ENCODE results near the gene RRAS. TPM values are rescaled to one million over a fixed set of nuclear protein-coding genes. Genes with fewer than 3 reads are reported as not detected.

The RRAS gene
- total and polyA plus RNA-seq, 3 donors from 2014 or later = 39.3 to 69.2 (median 41.5) TPM

DNA sequence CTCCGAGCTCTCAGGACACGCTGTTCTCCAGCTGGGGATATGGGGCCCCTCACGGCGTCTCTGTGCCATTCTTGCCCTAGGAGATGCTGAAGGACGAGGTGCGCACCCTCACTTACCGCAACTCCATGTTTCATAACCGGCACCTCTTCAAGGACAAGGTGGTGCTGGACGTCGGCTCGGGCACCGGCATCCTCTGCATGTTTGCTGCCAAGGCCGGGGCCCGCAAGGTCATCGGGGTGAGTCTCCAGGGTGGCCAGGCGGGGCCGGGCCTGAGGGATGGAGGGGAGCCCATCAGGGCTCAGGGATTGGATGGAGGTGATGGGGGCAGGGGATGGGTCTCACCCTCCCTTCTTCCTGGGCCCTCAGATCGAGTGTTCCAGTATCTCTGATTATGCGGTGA, 41.9 kb upstream of the RRAS start:
- intact Hi-C loops (cut with DNase I; ENCODE audit: low total_unique reads) = no loop called here
- no peaks in the 10 kb centered on the region for H3K27me3 ChIP-seq
- DNase-seq = no peak
- TF ChIP-seq, protein P1, sequence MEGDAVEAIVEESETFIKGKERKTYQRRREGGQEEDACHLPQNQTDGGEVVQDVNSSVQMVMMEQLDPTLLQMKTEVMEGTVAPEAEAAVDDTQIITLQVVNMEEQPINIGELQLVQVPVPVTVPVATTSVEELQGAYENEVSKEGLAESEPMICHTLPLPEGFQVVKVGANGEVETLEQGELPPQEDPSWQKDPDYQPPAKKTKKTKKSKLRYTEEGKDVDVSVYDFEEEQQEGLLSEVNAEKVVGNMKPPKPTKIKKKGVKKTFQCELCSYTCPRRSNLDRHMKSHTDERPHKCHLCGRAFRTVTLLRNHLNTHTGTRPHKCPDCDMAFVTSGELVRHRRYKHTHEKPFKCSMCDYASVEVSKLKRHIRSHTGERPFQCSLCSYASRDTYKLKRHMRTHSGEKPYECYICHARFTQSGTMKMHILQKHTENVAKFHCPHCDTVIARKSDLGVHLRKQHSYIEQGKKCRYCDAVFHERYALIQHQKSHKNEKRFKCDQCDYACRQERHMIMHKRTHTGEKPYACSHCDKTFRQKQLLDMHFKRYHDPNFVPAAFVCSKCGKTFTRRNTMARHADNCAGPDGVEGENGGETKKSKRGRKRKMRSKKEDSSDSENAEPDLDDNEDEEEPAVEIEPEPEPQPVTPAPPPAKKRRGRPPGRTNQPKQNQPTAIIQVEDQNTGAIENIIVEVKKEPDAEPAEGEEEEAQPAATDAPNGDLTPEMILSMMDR (IDR thresholded peaks at IDR 0.05) = no peak
- no peak for TF ChIP-seq POLR2A (IDR thresholded peaks at IDR 0.05)
- H3K9me3 ChIP-seq = no peaks in the 10 kb centered on the region
- 63 to 70% methylated on average over 18 to 19 of the region's 19 CpGs for WGBS, 2 donors
- no peak overlapping the region for H3K27ac ChIP-seq
- no peaks in the 10 kb centered on the region for H3K36me3 ChIP-seq (ENCODE audit: low read depth, missing control alignments)
- no peak overlapping the region for H3K4me3 ChIP-seq
- H3K4me1 ChIP-seq = peaks cover 47% of the 10 kb centered on the region

GRCh38 chr19:49680421-49681351, 40.7 kb upstream of the RRAS start:
- no peaks in the 10 kb centered on the region for H3K9me3 ChIP-seq
- peaks cover 45% of the 10 kb centered on the region for H3K4me1 ChIP-seq
- no peak for TF ChIP-seq POLR2A (IDR thresholded peaks at IDR 0.05)
- TF ChIP-seq, protein P1 (IDR thresholded peaks at IDR 0.05) = peak; percentile 95 to 100 (median 99)
- H3K4me3 ChIP-seq = no peak overlapping the region
- peak; percentile 94 for DNase-seq
- H3K36me3 ChIP-seq (ENCODE audit: low read depth, missing control alignments) = no peaks in the 10 kb centered on the region
- intact Hi-C loops (cut with DNase I; ENCODE audit: low total_unique reads) = no loop called here
- H3K27ac ChIP-seq = peak overlapping the region; percentile 75 to 91
- H3K27me3 ChIP-seq = no peaks in the 10 kb centered on the region
- 27 to 33% methylated on average over 22 to 40 of the region's 40 CpGs for WGBS, 2 donors

- H3K36me3 ChIP-seq (ENCODE audit: low read depth, missing control alignments) = no peaks in the 10 kb centered on the region
- 35 to 41% methylated on average over 10 of the region's 10 CpGs for WGBS, 2 donors
- H3K27me3 ChIP-seq = no peaks in the 10 kb centered on the region
- H3K4me3 ChIP-seq = no peak overlapping the region
- H3K27ac ChIP-seq = peak overlapping the region; percentile 75 to 91
- H3K4me1 ChIP-seq = peaks cover 45% of the 10 kb centered on the region
- DNase-seq = no peak
- no peak for TF ChIP-seq POLR2A (IDR thresholded peaks at IDR 0.05)
- TF ChIP-seq, protein P1 (IDR thresholded peaks at IDR 0.05) = no peak
- intact Hi-C loops (cut with DNase I; ENCODE audit: low total_unique reads) = no loop called here
- H3K9me3 ChIP-seq = no peaks in the 10 kb centered on the region
Measured at GRCh38 chr19:49679771-49680413, 39.9 kb upstream of the RRAS start.

GRCh38 chr19:49678985-49679770, 39.2 kb upstream of the RRAS start:
- Histone ChIP-seq H3K36me3 (ENCODE audit: low read depth, missing control alignments) (no peaks in the 10 kb centered on the region), H3K4me1 (peaks cover 42% of the 10 kb centered on the region), H3K27me3 (no peaks in the 10 kb centered on the region), H3K27ac (peak overlapping the region in 1 of 2 donors; percentile 91), H3K9me3 (no peaks in the 10 kb centered on the region), H3K4me3 (no peak overlapping the region)
- TF ChIP-seq, protein P1 (IDR thresholded peaks at IDR 0.05) = no peak
- TF ChIP-seq POLR2A (IDR thresholded peaks at IDR 0.05) = no peak
- WGBS, 2 donors = 49 to 52% methylated on average over 7 to 12 of the region's 12 CpGs
- no peak for DNase-seq
- intact Hi-C loops (cut with DNase I; ENCODE audit: low total_unique reads) = no loop called here
